ENCODE measurements around the gene PFKFB4.
"Not testable (repeated sequence)": the region's sequence is repeated elsewhere in the genome, so short reads cannot be mapped to it uniquely, and the experiment has no call there.

PFKFB4 gene

GRCh38 chr3:48530701-48531100, 25.9 kb downstream of the PFKFB4 start:
- not testable (repeated sequence) for DNase-seq (ENCODE audit: low read depth, low spot score)

- no peak for DNase-seq (ENCODE audit: low read depth, low spot score)
Measured at GRCh38 chr3:48528754-48529153, 27.8 kb downstream of the PFKFB4 start.

- no peak for DNase-seq (ENCODE audit: low read depth, low spot score)
Measured at GRCh38 chr3:48528048-48528447, 28.6 kb downstream of the PFKFB4 start.

GRCh38 chr3:48524970-48525369, 31.6 kb downstream of the PFKFB4 start:
- DNase-seq (ENCODE audit: low read depth, low spot score), result no peak

- DNase-seq (ENCODE audit: low read depth, low spot score), result no peak
Measured at GRCh38 chr3:48521635-48522034, 35.0 kb downstream of the PFKFB4 start.

- DNase-seq (ENCODE audit: low read depth, low spot score), result no peak
Measured at GRCh38 chr3:48519277-48519643, 37.3 kb downstream of the PFKFB4 start.

GRCh38 chr3:48518638-48519276, 37.8 kb downstream of the PFKFB4 start:
- DNase-seq (ENCODE audit: low read depth, low spot score), result no peak

- DNase-seq (ENCODE audit: low read depth, low spot score), result no peak
Measured at GRCh38 chr3:48518069-48518468, 38.5 kb downstream of the PFKFB4 start.

- no peak for DNase-seq (ENCODE audit: low read depth, low spot score)
Measured at GRCh38 chr3:48516571-48516970, 40.0 kb downstream of the PFKFB4 start.

- no peak for DNase-seq (ENCODE audit: low read depth, low spot score)
Measured at GRCh38 chr3:48514431-48515227, 42.0 kb downstream of the PFKFB4 start.

GRCh38 chr3:48511551-48511950, 45.1 kb downstream of the PFKFB4 start:
- DNase-seq (ENCODE audit: low read depth, low spot score), result no peak

GRCh38 chr3:48507256-48508061, 49.1 kb downstream of the PFKFB4 start:
- peak; percentile 30 for DNase-seq (ENCODE audit: low read depth, low spot score)

GRCh38 chr3:48505968-48506504, 50.6 kb downstream of the PFKFB4 start:
- no peak for DNase-seq (ENCODE audit: low read depth, low spot score)

GRCh38 chr3:48505146-48505545, 51.5 kb downstream of the PFKFB4 start:
- DNase-seq (ENCODE audit: low read depth, low spot score), result no peak

GRCh38 chr3:48504051-48504946, 52.3 kb downstream of the PFKFB4 start, which contains the start of gene SHISA5:
TSS of gene SHISA5 (minus strand) at chr3:48504174. CDS start at chr3:48504094, 80 bp downstream.
- DNase-seq (ENCODE audit: low read depth, low spot score), result no peak

GRCh38 chr3:48503401-48504050, 53.1 kb downstream of the PFKFB4 start:
- DNase-seq (ENCODE audit: low read depth, low spot score), result no peak

GRCh38 chr3:48502728-48503168, 53.9 kb downstream of the PFKFB4 start:
- DNase-seq (ENCODE audit: low read depth, low spot score), result no peak

GRCh38 chr3:48502121-48502520, 54.5 kb downstream of the PFKFB4 start:
- no peak for DNase-seq (ENCODE audit: low read depth, low spot score)

GRCh38 chr3:48501196-48501595, 55.4 kb downstream of the PFKFB4 start:
- no peak for DNase-seq (ENCODE audit: low read depth, low spot score)

GRCh38 chr3:48500656-48501055, 55.9 kb downstream of the PFKFB4 start:
- DNase-seq (ENCODE audit: low read depth, low spot score), result no peak

- no peak for DNase-seq (ENCODE audit: low read depth, low spot score)
Measured at GRCh38 chr3:48493203-48493501, 63.5 kb downstream of the PFKFB4 start.
